ENCODE data around the gene SPDYE18. TPM values are rescaled to one million over a fixed set of nuclear protein-coding genes. Genes with fewer than 3 reads are reported as not detected.
"Not testable (repeated sequence)": the region's sequence is repeated elsewhere in the genome, so short reads cannot be mapped to it uniquely, and the experiment has no call there.

The SPDYE18 gene
- total RNA-seq: 0.13 TPM in 1 of 2 replicates, not detected in the other

GRCh38 chr7:77062557-77062956 lies at the start of gene SPDYE18:
SPDYE18 (minus strand) TSS chr7:77062558; CDS start chr7:77060512, 2,046 bp downstream.
- not testable (repeated sequence) for DNase-seq (ENCODE audit: low read depth); H3K27me3 ChIP-seq (ENCODE audit: control insufficient read depth, insufficient read depth, low read length); H3K4me3 ChIP-seq (ENCODE audit: low read depth, low read length); H3K36me3 ChIP-seq (ENCODE audit: control insufficient read depth, insufficient read depth, low read length); FAIRE-seq

GRCh38 chr7:77108362-77108761 lies 46.0 kb upstream of the SPDYE18 start:
- H3K27me3 ChIP-seq (ENCODE audit: control insufficient read depth, insufficient read depth, low read length); H3K36me3 ChIP-seq (ENCODE audit: control insufficient read depth, insufficient read depth, low read length); DNase-seq (ENCODE audit: low read depth); H3K4me3 ChIP-seq (ENCODE audit: low read depth, low read length); FAIRE-seq: not testable (repeated sequence)

GRCh38 chr7:77107659-77108058 lies 45.3 kb upstream of the SPDYE18 start:
- not testable (repeated sequence) for H3K36me3 ChIP-seq (ENCODE audit: control insufficient read depth, insufficient read depth, low read length); DNase-seq (ENCODE audit: low read depth); H3K4me3 ChIP-seq (ENCODE audit: low read depth, low read length); H3K27me3 ChIP-seq (ENCODE audit: control insufficient read depth, insufficient read depth, low read length)
- FAIRE-seq: peak; percentile 55

- not testable (repeated sequence) for H3K4me3 ChIP-seq (ENCODE audit: low read depth, low read length)
Measured at GRCh38 chr7:77105904-77106303, 43.5 kb upstream of the SPDYE18 start.

GRCh38 chr7:77102671-77103070 lies 40.3 kb upstream of the SPDYE18 start:
- DNase-seq (ENCODE audit: low read depth); H3K27me3 ChIP-seq (ENCODE audit: control insufficient read depth, insufficient read depth, low read length); H3K36me3 ChIP-seq (ENCODE audit: control insufficient read depth, insufficient read depth, low read length); H3K4me3 ChIP-seq (ENCODE audit: low read depth, low read length); FAIRE-seq: not testable (repeated sequence)

More at GRCh38 chr7:77105904-77106303, 43.5 kb upstream of the SPDYE18 start:
- H3K27me3 ChIP-seq (ENCODE audit: control insufficient read depth, insufficient read depth, low read length); DNase-seq (ENCODE audit: low read depth); H3K36me3 ChIP-seq (ENCODE audit: control insufficient read depth, insufficient read depth, low read length); FAIRE-seq: not testable (repeated sequence)

- not testable (repeated sequence) for DNase-seq (ENCODE audit: low read depth); H3K4me3 ChIP-seq (ENCODE audit: low read depth, low read length); FAIRE-seq; H3K27me3 ChIP-seq (ENCODE audit: control insufficient read depth, insufficient read depth, low read length); H3K36me3 ChIP-seq (ENCODE audit: control insufficient read depth, insufficient read depth, low read length)
Measured at GRCh38 chr7:77101187-77101586, 38.8 kb upstream of the SPDYE18 start.

- FAIRE-seq; H3K4me3 ChIP-seq (ENCODE audit: low read depth, low read length); DNase-seq (ENCODE audit: low read depth); H3K27me3 ChIP-seq (ENCODE audit: control insufficient read depth, insufficient read depth, low read length); H3K36me3 ChIP-seq (ENCODE audit: control insufficient read depth, insufficient read depth, low read length): not testable (repeated sequence)
Measured at GRCh38 chr7:77100501-77100900, 38.1 kb upstream of the SPDYE18 start.

GRCh38 chr7:77092301-77092700 lies 29.9 kb upstream of the SPDYE18 start:
- DNase-seq (ENCODE audit: low read depth); FAIRE-seq; H3K36me3 ChIP-seq (ENCODE audit: control insufficient read depth, insufficient read depth, low read length); H3K4me3 ChIP-seq (ENCODE audit: low read depth, low read length); H3K27me3 ChIP-seq (ENCODE audit: control insufficient read depth, insufficient read depth, low read length): not testable (repeated sequence)

GRCh38 chr7:77082192-77082591 lies 19.8 kb upstream of the SPDYE18 start:
- not testable (repeated sequence) for FAIRE-seq
- DNase-seq (ENCODE audit: low read depth): peak; percentile 20

GRCh38 chr7:77080236-77080635 lies 17.9 kb upstream of the SPDYE18 start:
- not testable (repeated sequence) for H3K36me3 ChIP-seq (ENCODE audit: control insufficient read depth, insufficient read depth, low read length); H3K4me3 ChIP-seq (ENCODE audit: low read depth, low read length); DNase-seq (ENCODE audit: low read depth); FAIRE-seq; H3K27me3 ChIP-seq (ENCODE audit: control insufficient read depth, insufficient read depth, low read length)

More at GRCh38 chr7:77082192-77082591, 19.8 kb upstream of the SPDYE18 start:
- H3K36me3 ChIP-seq (ENCODE audit: control insufficient read depth, insufficient read depth, low read length); H3K4me3 ChIP-seq (ENCODE audit: low read depth, low read length); H3K27me3 ChIP-seq (ENCODE audit: control insufficient read depth, insufficient read depth, low read length): not testable (repeated sequence)

GRCh38 chr7:77079624-77080023 lies 17.3 kb upstream of the SPDYE18 start:
- H3K27me3 ChIP-seq (ENCODE audit: control insufficient read depth, insufficient read depth, low read length); FAIRE-seq; H3K36me3 ChIP-seq (ENCODE audit: control insufficient read depth, insufficient read depth, low read length); H3K4me3 ChIP-seq (ENCODE audit: low read depth, low read length); DNase-seq (ENCODE audit: low read depth): not testable (repeated sequence)

- not testable (repeated sequence) for H3K36me3 ChIP-seq (ENCODE audit: control insufficient read depth, insufficient read depth, low read length); H3K4me3 ChIP-seq (ENCODE audit: low read depth, low read length); H3K27me3 ChIP-seq (ENCODE audit: control insufficient read depth, insufficient read depth, low read length); FAIRE-seq; DNase-seq (ENCODE audit: low read depth)
Measured at GRCh38 chr7:77079112-77079511, 16.8 kb upstream of the SPDYE18 start.

- not testable (repeated sequence) for DNase-seq (ENCODE audit: low read depth); FAIRE-seq; H3K36me3 ChIP-seq (ENCODE audit: control insufficient read depth, insufficient read depth, low read length); H3K27me3 ChIP-seq (ENCODE audit: control insufficient read depth, insufficient read depth, low read length); H3K4me3 ChIP-seq (ENCODE audit: low read depth, low read length)
Measured at GRCh38 chr7:77077060-77077459, 14.7 kb upstream of the SPDYE18 start.

GRCh38 chr7:77074786-77075396 lies 12.5 kb upstream of the SPDYE18 start:
- H3K4me3 ChIP-seq (ENCODE audit: low read depth, low read length); H3K36me3 ChIP-seq (ENCODE audit: control insufficient read depth, insufficient read depth, low read length); FAIRE-seq; H3K27me3 ChIP-seq (ENCODE audit: control insufficient read depth, insufficient read depth, low read length): not testable (repeated sequence)
- DNase-seq (ENCODE audit: low read depth): peak; percentile 15

- FAIRE-seq; H3K27me3 ChIP-seq (ENCODE audit: control insufficient read depth, insufficient read depth, low read length); H3K4me3 ChIP-seq (ENCODE audit: low read depth, low read length); H3K36me3 ChIP-seq (ENCODE audit: control insufficient read depth, insufficient read depth, low read length); DNase-seq (ENCODE audit: low read depth): not testable (repeated sequence)
Measured at GRCh38 chr7:77071108-77071507, 8.8 kb upstream of the SPDYE18 start.

Data from bronchial epithelial cell (primary cell).